HG03103 (cell line): Measurements from ENCODE around the gene TNFRSF4.
"Not testable (repeated sequence)": the region's sequence is repeated elsewhere in the genome, so short reads cannot be mapped to it uniquely, and the experiment has no call there.

Experiments used
- ATAC-seq: cut with Tn5 transposase; IDR thresholded peaks from one replicate; pipeline ENCODE4 v1.9.1; 2021; ENCODE audit warnings: low read depth; ENCODE audit not compliant: unreplicated experiment

TNFRSF4 gene

DNA sequence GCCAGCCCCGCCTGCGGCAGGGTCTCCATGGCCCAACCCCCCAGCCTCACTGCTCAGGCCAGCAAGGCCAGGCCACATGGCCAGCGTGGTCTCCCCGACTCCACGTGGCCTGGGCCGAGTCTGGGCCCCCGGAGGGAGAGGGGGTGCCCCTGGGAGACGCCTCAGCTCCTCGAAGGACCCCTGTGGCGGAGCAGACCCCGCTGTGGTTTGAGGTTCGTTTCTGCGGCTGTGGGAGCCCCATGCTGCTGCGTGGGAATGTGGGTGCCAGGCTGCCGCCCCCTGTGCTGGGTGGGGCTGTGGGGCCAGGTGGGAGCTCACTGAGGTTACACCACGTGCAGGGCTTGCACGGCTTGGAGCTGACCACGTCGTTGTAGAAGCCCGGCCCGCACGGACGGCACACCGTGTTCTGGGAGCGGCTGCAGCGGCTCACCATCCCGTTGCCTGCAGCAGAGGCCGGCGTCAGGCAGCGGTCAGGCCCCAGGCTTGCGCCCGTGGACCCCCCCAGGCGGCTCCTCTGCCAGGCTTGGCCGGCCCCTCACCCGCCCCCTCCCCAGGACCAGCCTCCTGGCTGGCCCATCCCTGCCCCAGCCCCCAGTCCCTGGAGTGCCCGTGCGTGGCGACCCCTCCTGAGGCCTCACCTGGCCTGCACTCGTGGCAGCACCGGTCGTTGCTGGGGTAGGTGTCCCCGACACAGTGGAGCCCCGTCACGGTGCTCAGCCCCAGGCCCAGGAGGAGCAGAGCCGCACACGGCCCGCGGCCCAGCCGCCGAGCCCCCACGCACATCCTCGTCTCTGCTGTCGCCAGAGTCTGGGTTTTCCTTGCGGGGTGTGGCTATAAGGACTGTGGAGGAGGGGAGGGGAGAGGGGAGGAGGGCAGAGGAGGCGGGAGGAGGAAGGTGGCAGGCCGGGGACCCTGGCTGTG is at the start of gene TNFRSF4:
TNFRSF4 (minus strand) TSS at position 809 of the 921 bp plus-strand sequence; CDS start at position 783, 26 bp downstream.
- no peak for ATAC-seq

DNA sequence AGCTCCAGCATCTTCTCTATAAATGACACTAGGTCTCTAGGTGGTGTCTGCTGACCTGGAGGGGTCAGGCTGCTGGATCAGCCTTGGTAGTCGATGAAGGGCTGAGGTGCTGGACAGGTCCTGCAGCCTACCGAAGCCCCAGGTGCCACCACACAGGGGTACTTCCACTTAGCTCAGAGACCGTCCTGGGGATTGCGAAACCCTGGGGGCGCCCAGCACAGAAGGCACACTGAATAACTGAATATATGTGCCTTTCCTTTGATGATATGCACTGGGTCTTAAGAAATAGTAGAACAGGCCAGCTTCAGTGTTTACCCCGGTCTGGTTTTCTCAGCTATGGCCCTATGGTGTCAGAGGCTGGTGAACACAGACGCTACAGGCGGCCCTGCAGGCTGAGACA is 48.8 kb upstream of the TNFRSF4 start:
- ATAC-seq = no peak

DNA sequence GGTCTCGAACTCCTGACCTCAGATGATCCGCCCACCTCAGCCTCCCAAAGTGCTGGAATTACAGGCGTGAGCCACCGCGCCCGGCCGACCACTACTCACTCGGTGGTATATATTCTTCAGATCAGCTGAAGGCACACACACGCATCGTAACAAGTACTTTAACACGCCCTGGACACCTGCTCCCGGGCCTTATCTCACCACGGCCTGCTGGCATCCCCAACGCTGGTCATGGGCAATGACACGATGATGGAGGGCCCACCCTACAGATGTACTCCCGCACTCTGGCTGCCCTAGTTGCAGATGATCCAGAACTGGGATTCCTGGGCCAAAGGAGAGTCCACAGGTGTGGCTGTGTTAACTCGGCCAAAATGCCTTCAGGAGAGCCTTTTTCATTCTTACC is 48.1 kb upstream of the TNFRSF4 start:
- no peak for ATAC-seq

DNA sequence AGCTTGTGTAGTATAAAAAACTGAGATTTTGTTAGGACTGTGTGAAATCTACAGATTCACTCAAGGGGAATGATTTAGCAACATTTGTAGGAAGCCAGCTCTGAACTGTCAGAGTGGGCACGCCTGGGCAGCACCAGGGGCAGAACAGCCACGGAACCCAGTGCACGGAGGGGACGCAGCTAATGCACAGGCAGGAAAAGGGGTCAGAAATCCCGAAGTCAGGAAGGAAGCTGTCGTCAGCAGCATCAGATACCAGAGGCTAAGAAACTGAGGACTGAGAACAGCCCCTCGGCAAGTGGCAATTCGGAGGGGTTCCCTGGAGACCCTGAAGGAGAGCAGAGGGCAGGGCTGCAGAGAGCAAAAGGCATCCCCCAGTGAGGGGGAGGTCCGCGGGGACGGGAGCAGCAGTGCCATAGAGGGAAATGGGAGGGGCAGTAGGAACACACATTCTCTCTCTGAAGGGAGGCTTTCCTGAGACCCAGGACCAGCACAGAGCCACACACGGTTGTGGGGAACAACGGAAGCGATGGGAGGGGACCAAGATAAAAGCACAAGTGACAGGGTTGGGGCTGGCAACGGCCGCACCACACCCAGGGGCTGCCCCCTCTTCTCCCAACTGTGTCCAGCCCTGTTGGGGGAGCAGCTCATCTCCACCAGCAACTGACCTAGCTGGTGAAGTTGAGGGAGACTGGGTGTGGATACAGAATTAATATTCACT is 47.0 kb upstream of the TNFRSF4 start:
- ATAC-seq = no peak

DNA sequence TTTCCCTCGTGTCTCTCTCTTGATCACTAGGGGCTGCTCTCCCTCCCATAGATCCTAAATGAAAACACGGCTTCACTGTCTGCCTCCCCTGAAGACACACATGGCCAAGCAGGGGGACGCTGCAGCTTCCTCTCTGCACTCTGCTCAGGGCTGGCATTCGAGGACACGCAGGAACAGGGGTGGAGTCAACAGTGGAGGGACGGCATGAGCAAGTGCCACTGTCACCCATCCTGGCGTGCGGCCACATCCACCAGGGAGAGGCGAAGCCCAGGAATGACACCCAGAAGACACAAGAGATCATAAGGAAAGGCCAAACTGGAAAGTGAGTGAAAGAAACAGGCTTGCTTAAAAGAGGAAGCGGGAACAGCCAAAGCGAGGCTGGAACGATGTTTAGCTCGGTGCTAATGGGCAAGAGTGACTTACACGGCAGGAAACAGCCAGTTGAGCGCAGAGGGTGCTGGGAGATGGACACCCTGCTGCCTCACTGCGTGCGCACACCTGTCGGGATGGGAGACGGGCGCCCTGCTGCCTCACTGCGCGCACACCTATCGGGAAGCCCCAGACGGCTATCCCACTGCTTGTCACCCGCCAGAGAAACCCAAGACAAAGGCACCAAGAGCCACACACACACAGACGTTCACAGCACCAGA is 46.1 kb upstream of the TNFRSF4 start:
- no peak for ATAC-seq

DNA sequence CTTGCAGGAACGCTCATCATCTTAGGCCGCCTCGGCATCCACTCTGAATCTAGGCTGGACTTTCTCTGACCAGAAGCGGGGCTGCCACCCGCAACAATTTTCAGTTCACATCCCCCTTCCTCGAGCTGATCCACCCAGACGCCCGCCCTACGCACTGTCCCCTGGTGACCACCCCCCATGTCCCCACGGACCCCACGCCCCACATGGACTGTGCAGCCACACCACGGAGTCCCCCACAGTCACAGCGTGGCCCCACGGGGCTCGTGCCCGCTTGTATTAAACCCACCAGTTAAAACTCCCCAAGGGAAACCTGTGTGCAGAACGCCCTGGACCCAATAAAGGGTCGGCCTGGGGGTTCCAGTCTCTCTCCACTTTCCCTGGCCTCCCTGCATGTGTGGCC is 45.6 kb upstream of the TNFRSF4 start:
- ATAC-seq = no peak

DNA sequence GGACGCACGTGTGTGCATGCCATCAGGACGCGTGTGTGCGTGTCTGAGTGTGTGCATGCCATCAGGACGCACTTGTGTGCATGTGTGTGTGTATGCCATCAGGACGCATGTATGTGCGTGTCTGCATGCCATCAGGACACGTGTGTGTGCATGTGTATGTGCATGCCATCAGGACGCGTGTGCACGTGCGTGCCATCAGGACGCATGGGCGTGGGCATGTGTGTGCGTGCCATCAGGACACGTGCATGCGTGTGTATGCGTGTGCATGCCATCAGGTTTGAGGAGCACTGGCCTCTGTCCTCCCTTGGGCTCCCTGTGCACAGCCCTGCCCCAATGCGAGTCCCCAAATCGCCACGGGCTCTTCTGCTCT is 45.2 kb upstream of the TNFRSF4 start:
- no peak for ATAC-seq

DNA sequence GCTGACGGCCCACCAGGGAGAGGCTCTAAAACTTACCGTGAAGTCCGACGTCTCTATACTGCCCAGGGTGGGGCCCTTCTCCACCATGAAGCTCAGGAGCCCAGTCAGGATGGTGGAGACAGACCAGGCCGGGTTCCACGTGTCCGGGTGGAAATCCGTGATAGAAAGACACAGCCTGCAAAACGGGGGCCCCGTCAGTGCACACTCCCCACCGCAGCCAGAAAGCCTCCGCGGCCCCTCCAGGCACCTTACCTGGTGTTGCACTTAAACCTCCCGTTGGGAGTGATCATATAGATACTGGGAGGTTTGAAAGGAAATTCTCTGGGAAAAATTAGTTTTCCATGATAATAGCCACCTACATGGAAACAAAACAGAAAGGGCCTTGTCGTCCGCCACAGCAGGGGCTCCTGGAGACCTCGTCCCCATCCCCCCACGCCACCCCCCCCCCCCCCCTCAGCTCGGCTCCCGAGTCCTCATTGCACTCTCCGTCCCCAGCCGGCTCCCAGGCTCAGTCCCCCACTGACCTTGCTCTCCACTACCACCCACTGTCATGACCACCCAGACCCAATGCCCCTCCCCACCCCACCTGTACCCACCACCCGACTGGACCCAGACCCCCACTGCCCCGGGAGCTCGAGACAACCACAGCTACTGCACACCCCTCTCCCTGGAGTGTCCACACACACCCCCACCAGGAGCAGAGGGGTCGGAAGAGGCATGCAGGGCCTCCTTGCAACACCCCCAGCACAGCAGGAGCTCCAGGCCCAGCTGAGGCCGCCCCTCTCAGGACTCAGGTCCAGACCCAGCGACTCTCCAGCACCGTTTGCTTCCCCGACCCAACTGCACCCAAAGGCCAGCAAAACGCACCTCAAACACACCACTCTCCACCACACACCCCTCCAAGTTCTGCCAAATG is 43.3 kb upstream of the TNFRSF4 start:
- ATAC-seq = no peak

DNA sequence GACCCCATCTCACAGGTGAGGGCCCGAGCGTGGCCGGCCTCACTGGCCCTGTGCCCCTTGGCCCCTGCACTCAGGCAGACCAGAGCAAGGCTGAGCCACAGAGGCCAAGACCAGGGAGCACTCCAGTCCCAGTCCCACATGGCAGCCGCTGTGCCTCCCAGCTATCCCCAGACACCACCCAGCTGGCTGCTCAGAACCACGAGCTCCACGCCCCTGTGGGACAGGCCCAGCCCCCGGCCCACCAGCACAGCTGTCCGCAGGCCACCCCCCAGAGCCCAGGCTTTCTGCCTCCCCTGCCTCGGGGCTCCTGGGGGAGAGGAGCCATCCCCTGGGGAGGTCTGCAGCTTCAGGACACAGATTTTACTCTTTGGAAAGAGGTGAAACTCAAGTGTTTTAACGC is 41.7 kb upstream of the TNFRSF4 start:
- no peak for ATAC-seq

DNA sequence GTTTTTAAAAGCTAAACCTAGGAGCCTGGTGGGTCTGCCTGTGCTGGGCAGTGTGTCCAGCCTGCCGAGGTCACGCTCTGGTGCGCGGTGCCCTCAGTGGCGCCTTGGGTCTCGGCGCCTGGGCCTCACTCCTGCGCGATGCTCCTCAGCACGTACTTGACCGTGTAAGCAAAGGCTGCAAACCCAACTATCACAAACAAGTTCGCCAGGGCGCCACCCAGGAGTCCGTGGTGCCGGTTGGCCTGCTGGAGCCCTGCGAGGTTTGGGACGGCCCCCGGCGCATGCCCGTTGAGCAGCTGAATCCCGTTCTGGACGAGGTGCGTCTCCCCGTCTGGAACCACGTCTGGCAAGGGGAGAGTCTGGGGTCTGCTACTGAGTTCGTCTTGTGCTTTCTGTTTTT is 41.1 kb upstream of the TNFRSF4 start:
- no peak for ATAC-seq

DNA sequence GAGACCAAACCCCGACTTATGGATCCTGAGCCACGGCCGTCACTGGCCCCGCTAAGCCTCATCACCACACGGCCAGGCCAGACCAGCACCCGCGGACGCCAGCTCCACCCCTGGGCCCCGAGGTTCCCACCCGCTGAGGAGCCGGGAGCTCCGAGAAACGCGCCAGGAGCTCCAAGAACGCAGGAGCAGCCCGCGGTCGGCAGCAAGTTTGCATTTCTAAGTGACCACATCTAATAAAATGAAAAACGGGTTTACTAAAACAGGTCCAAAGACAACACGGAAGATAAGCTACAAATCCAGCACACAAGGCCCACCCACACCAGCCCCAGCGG is 40.7 kb upstream of the TNFRSF4 start:
- ATAC-seq = no peak

DNA sequence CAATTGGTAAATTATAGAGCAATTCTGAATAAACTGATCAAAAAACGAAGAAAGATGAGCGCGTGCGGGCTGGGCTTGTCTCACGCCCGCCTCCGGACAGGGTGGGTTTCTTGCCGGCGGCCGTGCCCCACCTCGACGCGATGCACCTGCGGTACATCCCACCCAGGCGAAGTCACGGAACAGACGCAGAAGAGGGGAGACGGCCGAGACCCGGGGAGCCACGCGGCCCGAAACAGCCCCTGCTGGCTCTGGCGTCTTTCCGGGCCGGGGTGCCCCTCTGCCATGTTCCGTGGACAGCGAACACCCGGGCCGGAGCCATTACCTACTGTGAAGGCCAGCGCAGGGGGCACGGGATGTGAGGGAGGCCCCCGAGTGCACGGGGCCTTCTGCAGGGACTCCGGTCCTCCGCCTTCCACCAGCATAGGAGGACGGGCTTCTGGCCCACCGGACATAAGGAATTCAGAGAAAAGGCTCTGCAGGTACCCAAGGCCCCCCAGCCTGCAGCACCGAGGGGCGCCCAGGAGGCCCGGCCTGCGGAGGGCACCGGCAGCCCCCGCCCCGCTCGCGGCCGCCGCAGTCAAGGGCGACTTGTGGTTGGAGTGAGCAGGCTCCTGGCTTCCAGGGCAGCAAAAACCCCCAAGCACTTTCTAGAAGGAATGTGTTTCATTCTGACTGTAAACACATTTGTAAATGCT is 40.2 kb upstream of the TNFRSF4 start:
- ATAC-seq = no peak

DNA sequence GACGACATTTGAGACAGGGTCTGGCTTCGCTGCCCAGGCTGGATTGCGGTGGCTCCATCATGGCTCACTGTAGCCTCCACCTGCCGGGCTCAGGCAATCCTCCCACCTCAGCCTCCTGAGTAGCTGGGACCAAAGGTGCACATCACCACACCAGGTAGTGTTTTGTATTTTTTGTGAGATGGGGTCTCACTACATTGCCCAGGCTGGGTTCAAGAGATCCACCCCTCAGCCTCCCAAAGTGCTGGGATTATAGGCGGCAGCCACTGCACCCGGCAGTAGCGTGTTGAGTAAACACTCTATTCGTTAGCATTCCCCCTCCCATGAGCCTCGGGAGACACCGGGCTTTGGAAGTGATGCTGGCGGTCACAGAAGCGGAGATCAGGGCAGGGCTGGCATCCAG is 39.4 kb upstream of the TNFRSF4 start:
- no peak for ATAC-seq

DNA sequence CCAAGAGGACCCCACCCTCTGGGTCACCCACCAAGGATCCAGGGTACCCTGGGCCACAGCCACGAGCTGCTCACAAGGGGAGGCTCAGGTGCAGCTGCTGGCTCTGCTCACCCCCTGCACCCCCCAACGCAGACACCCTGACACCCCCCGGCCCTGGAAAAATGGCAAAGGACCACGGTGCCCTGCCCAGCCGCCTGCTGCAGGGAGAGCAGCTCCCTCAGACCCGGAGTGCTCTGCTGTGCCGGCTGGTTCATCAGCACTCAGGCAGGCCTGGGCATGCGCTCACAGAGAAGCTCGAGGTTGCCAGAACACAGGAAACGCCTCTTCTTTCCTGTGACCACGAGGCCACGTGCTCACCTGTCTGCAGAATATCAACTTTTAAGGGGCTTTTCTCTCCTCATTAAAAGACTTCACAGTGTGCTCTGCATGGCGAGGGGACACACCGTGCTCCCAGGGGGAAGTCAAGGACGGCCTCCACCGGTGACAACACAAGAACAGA is 36.9 kb upstream of the TNFRSF4 start:
- ATAC-seq = no peak

DNA sequence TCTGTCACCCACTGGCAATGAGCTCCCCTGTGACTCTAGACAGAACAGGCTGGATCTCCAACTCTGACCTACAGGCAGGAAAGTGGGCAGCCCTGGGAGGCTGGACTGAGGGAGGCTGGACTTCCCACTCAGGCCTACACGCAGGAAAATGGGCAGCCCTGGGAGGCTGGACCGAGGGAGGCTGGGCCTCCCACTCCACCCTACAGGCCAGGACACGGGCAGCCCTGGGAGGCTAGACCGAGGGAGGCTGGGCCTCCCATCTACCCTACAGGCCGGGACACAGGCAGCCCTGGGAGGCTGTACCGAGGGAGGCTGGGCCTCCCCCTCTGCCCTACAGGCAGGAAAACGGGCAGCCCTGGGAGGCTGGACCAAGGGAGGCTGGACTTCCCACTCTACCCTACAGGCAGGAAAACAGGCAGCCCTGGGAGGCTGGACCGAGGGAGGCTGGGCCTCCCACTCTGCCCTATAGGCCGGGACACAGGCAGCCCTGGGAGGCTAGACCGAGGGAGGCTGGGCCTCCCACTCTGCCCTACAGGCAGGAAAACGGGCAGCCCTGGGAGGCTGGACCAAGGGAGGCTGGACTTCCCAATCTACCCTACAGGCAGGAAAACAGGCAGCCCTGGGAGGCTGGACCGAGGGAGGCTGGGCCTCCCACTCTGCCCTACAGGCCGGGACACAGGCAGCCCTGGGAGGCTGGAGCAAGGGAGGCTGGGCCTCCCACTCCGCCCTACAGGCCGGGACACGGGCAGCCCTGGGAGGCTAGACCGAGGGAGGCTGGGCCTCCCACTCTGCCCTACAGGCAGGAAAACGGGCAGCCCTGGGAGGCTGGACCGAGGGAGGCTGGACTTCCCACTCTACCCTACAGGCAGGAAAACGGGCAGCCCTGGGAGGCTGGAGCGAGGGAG is 34.3 kb upstream of the TNFRSF4 start:
- ATAC-seq = not testable (repeated sequence)

DNA sequence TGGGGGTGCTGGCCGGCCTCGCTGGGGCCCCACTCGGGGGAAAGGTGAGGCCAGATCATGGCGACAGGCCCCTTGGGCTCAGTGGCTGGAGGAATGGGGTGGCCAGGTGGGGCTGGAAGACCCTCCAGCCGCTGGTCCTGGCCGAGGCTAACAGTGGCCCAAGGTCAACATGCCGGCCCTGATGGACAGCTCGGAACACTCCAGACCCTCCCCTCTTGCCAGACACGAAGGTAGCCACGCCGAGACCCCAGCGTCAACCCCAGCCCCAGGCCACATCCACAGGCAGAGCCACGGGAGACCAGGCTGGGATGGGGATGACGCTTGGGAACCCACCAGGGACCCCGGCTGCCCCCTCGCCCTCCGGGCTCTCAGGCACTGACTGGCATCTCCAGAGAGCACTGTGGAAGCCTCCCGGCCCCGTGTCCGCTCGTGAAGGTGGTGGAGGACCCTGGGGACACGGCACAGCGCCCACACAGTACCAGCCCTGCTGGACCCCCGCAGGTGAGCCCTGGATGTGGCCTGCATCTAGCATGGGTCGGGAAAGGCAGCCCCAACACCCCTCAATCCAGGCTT is 33.5 kb upstream of the TNFRSF4 start:
- ATAC-seq = no peak

DNA sequence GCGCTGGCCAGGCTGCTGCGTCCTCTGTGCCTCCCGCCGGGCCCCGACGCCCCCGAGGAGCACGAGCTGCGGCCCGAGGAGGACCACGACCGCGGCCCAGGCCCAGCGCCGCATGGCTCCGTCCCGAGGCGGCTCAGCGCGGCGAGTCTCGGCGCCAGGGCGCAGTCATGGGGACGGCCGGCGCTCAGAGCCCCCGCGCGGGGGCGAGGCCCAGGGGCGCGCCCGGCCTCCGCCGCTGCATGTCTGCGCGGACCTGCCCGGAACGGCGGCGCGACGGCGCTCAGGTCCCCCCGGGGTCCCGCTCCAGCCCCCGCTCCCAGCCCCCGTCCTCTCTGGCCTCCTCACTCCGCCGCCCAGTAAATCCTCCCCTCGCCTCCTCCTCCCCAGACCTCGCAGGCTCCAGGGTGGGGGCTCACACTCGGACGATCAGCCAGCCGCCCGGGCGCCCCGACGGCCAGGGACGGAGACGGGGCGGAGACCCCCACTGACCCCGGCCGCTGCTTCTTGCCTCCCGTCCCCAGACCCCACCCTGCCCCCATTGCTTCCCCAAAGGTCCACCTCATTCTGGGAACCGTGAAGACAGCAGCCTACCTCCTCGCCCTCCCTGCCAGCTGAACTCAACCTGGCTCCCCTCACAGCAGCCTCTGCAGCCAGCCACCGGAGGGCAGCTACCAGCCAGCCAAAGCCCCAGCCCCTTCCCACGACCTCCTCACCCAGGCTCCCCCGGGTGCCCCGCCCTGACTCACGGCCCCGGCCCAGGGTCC is 32.8 kb upstream of the TNFRSF4 start, which contains the start of gene C1QTNF12:
C1QTNF12 (minus strand) TSS at position 146 of the 764 bp plus-strand sequence; CDS start at position 114, 32 bp downstream.
- ATAC-seq = no peak
